HepG2 (cell line): ENCODE data around the gene SSBP4. TPM values are rescaled to one million over a fixed set of nuclear protein-coding genes. Genes with fewer than 3 reads are reported as not detected.

Experiments used
- CCAR2 ChIP-seq: fragments of 200-400 bp; formaldehyde crosslinking; optimal IDR thresholded peaks from 2 replicates; pipeline ENCODE3; 2018; ENCODE audit warnings: low read depth, mild to moderate bottlenecking, low read length, moderate library complexity
- EED ChIP-seq: sonication (generic); formaldehyde crosslinking; IDR thresholded peaks from 2 replicates; pipeline ENCODE4 v1.5.0; 2020; ENCODE audit warnings: mild to moderate bottlenecking, missing genetic modification reagents
- EHMT2 ChIP-seq: fragments of 200-600 bp; sonication (generic); IDR thresholded peaks from 2 replicates; pipeline ENCODE4 v1.7.0; 2017; ENCODE audit warnings: antibody characterized with exemption, low read depth, low read length, borderline replicate concordance
- FOXK1 ChIP-seq: sonication (generic); formaldehyde crosslinking; IDR thresholded peaks from 2 replicates; pipeline ENCODE4 v1.4.0; 2020; ENCODE audit warnings: low read depth, missing genetic modification reagents, borderline replicate concordance
- GLMP ChIP-seq: sonication (generic); formaldehyde crosslinking; IDR thresholded peaks from 2 replicates; pipeline ENCODE4 v1.9.0; 2021; ENCODE audit warnings: missing genetic modification reagents, mild to moderate bottlenecking, borderline replicate concordance
- HMG20B ChIP-seq: conservative IDR thresholded peaks from 2 replicates; pipeline ENCODE4 v1.6.1; 2016; ENCODE audit warnings: missing genetic modification reagents, missing compliant biosample characterization
- HOXA7 ChIP-seq: sonication (generic); formaldehyde crosslinking; IDR thresholded peaks from 2 replicates; pipeline ENCODE4 v1.8.1; 2022; ENCODE audit warnings: mild to moderate bottlenecking, missing genetic modification reagents, moderate library complexity
- MXD4 ChIP-seq: IDR thresholded peaks from 2 replicates; pipeline ENCODE4 v1.6.1; 2016; ENCODE audit warnings: mild to moderate bottlenecking, missing biosample characterization, missing genetic modification reagents
- NONO ChIP-seq, 2 experiments: fragments of 450-650 bp in 1 of 2; sonication (generic) in 1 of 2; formaldehyde crosslinking in 1 of 2; IDR thresholded peaks in 1 of 2; conservative IDR thresholded peaks in 1 of 2; 2 replicates each; pipeline versions ENCODE4 v1.6.1 to v1.8.0; 2017 to 2022; ENCODE audit warnings: mild to moderate bottlenecking in 1 of 2, missing genetic modification reagents in 1 of 2, moderate library complexity in 1 of 2
- PLSCR1 ChIP-seq: sonication (generic); formaldehyde crosslinking; IDR thresholded peaks from 2 replicates; pipeline ENCODE4 v1.5.0; 2020; ENCODE audit warnings: missing genetic modification reagents, mild to moderate bottlenecking, borderline replicate concordance
- SMAD1 ChIP-seq: sonication (generic); formaldehyde crosslinking; IDR thresholded peaks from 2 replicates; pipeline ENCODE4 v1.4.0; 2020; ENCODE audit warnings: missing genetic modification reagents, low read depth, mild to moderate bottlenecking, borderline replicate concordance
- TEAD3 ChIP-seq: optimal IDR thresholded peaks from 2 replicates; pipeline ENCODE3; 2016; ENCODE audit warnings: borderline replicate concordance
- TOPORS ChIP-seq: sonication (generic); formaldehyde crosslinking; IDR thresholded peaks from 2 replicates; pipeline ENCODE4 v1.8.0; 2023; ENCODE audit warnings: mild to moderate bottlenecking, missing genetic modification reagents
- ZNF121 ChIP-seq: sonication (generic); formaldehyde crosslinking; IDR thresholded peaks from 2 replicates; pipeline ENCODE4 v1.5.0; 2020; ENCODE audit warnings: mild to moderate bottlenecking, missing genetic modification reagents
- ZNF230 ChIP-seq: sonication (generic); formaldehyde crosslinking; IDR thresholded peaks from 2 replicates; pipeline ENCODE4 v1.4.0; 2020; ENCODE audit warnings: mild to moderate bottlenecking, missing genetic modification reagents
- ZNF274 ChIP-seq: sonication (generic); formaldehyde crosslinking; IDR thresholded peaks from 2 replicates; pipeline ENCODE4 v1.5.1; 2020; ENCODE audit warnings: mild to moderate bottlenecking, missing genetic modification reagents
- ZNF383 ChIP-seq: sonication (generic); formaldehyde crosslinking; IDR thresholded peaks from 2 replicates; pipeline ENCODE4 v1.4.0; 2020; ENCODE audit warnings: missing genetic modification reagents, mild to moderate bottlenecking, borderline replicate concordance
- ZNF460 ChIP-seq: sonication (generic); formaldehyde crosslinking; IDR thresholded peaks from 2 replicates; pipeline ENCODE4 v1.5.1; 2020; ENCODE audit warnings: missing genetic modification reagents, mild to moderate bottlenecking, borderline replicate concordance
- ZNF501 ChIP-seq: sonication (generic); formaldehyde crosslinking; IDR thresholded peaks from 2 replicates; pipeline ENCODE4 v1.5.1; 2020; ENCODE audit warnings: mild to moderate bottlenecking, moderate library complexity, missing genetic modification reagents
- ZNF503 ChIP-seq: sonication (generic); formaldehyde crosslinking; IDR thresholded peaks from 2 replicates; pipeline ENCODE4 v1.4.0; 2020; ENCODE audit warnings: missing genetic modification reagents
- ZNF839 ChIP-seq: sonication (generic); formaldehyde crosslinking; IDR thresholded peaks from 2 replicates; pipeline ENCODE4 v1.4.0; 2020; ENCODE audit warnings: missing genetic modification reagents, mild to moderate bottlenecking, borderline replicate concordance
- ZSCAN29 ChIP-seq: sonication (generic); formaldehyde crosslinking; conservative IDR thresholded peaks from 2 replicates; pipeline ENCODE4 v1.4.0; 2020; ENCODE audit warnings: mild to moderate bottlenecking, missing genetic modification reagents
- polyA plus RNA-seq, 8 experiments: library from polyadenylated mRNA; depleted of rRNA in 3 of 8; stranded (reverse) in 7 of 8; unstranded in 1 of 8; fragments of >200 nt; fragmentation: Illumina TruSeq in 4 of 8; extraction: Trizol in 4 of 8; gene quantifications; 2 replicates each; pipeline versions ENCODE4 v1.2.1 to v1.2.3, GENCODE V29; 2011 to 2016; ENCODE audit warnings: low read depth in 4 of 8, missing spikeins in 1 of 8, mixed read lengths in 1 of 8; ENCODE audit not compliant: insufficient read depth in 1 of 8
- total RNA-seq, 5 experiments: library from RNA; depleted of rRNA; stranded (reverse); fragments of >200 nt; fragmentation: Illumina TruSeq; extraction: Trizol; gene quantifications; 2 replicates each; pipeline ENCODE4 v1.2.3, GENCODE V29; 2016; ENCODE audit warnings: low read depth in 1 of 5
- TF ChIP-seq, protein P1 (sequence below), 2 experiments: sonication (generic) in 1 of 2; formaldehyde crosslinking in 1 of 2; IDR thresholded peaks; 2 replicates each; pipeline versions ENCODE4 v1.5.1 to v1.6.1; 2011 to 2020; ENCODE audit warnings: borderline replicate concordance in 1 of 2, low read depth in 1 of 2, low read length in 1 of 2, mild to moderate bottlenecking in 1 of 2, missing genetic modification reagents in 1 of 2, moderate library complexity in 1 of 2
- TF ChIP-seq, protein P2 (sequence below): sonication (generic); formaldehyde crosslinking; IDR thresholded peaks from 2 replicates; pipeline ENCODE4 v1.4.0; 2020; ENCODE audit warnings: missing genetic modification reagents

The SSBP4 gene
- total and polyA plus RNA-seq, 2 of the 13 experiments (the other 11 are each of a cell fraction or from before 2014, with no cell fraction given), result 20.8 to 39.5 TPM

DNA sequence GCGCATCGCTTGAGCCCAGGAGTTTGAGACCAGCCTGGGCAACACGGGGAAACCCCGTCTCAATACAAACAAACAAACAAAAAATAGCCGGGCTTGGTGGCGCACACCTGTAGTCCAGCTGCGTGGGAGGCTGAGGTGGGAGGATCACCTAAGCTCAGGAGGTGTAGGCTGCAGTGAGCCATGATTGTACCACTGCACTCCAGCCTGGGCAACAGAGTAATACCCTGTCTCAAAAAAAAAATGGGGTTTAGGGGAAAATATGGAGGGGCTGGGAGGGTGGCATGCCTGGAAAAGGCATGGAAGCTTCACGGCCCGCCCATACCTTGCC lies 20.7 kb downstream of the SSBP4 start (continued):
- TF ChIP-seq ZNF274 (CRISPR knock-in tag) (peak; percentile 39; the same call in 1 of the 2 replicates), EED (no peak), ZNF230 (CRISPR knock-in tag) (0 out of 2 replicates have a peak, but pooled peaks have one; percentile 28), TEAD3 (no peak), ZNF383 (no peak), NONO (IDR thresholded peaks at IDR 0.05) (no peak), NONO (CRISPR knock-in tag; conservative IDR thresholded peaks at IDR 0.05) (no peak), MXD4 (CRISPR knock-in tag) (no peak), ZNF839 (CRISPR knock-in tag) (no peak), ZNF501 (CRISPR knock-in tag) (peak; percentile 53; the same call in 1 of the 2 replicates), SMAD1 (CRISPR knock-in tag) (0 out of 2 replicates have a peak, but pooled peaks have one; percentile 33), ZSCAN29 (CRISPR knock-in tag) (no peak), ZNF503 (CRISPR knock-in tag) (no peak), EHMT2 (no peak), HOXA7 (no peak), ZNF460 (peak; percentile 90), HMG20B (no peak), CCAR2 (no peak), PLSCR1 (no peak), TOPORS (CRISPR knock-in tag) (no peak), ZNF121 (CRISPR knock-in tag) (0 out of 2 replicates have a peak, but pooled peaks have one; percentile 13), FOXK1 (CRISPR knock-in tag) (no peak), GLMP (CRISPR knock-in tag) (no peak)
- TF ChIP-seq, protein P1, sequence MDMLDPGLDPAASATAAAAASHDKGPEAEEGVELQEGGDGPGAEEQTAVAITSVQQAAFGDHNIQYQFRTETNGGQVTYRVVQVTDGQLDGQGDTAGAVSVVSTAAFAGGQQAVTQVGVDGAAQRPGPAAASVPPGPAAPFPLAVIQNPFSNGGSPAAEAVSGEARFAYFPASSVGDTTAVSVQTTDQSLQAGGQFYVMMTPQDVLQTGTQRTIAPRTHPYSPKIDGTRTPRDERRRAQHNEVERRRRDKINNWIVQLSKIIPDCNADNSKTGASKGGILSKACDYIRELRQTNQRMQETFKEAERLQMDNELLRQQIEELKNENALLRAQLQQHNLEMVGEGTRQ (IDR thresholded peaks at IDR 0.05; ENCODE audit: low read depth, low read length), result no peak
- TF ChIP-seq, protein P1 (CRISPR knock-in tag; IDR thresholded peaks at IDR 0.05; ENCODE audit: borderline replicate concordance), result no peak
- TF ChIP-seq, protein P2, sequence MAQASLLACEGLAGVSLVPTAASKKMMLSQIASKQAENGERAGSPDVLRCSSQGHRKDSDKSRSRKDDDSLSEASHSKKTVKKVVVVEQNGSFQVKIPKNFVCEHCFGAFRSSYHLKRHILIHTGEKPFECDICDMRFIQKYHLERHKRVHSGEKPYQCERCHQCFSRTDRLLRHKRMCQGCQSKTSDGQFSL (CRISPR knock-in tag), result no peak
